ENCODE measurements around the gene OSBPL1A. TPM values are rescaled to one million over a fixed set of nuclear protein-coding genes. Genes with fewer than 3 reads are reported as not detected.

OSBPL1A gene
- total RNA-seq, 4 donors from 2014 or later: 67.6 to 208 (median 87.3) TPM

DNA sequence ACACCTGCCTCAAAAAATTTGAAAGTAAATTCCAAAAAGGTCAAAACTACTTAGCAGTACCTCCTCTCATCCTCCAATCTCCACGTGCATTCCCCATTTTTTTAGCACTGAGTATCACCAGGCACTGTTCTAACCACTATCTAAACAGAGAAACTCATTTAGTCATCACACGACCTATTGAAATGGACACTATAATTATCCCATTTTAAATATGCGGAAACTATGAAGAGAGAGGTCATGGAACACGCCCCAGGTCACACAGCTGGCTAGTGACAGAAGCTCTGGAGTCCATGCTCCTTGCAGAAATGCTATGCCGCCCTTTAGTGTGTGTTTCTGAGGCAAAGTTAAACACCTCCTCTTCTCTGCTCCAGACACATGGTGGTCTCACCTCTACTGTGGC lies 159.2 kb downstream of the OSBPL1A start:
- TF ChIP-seq, protein P1, sequence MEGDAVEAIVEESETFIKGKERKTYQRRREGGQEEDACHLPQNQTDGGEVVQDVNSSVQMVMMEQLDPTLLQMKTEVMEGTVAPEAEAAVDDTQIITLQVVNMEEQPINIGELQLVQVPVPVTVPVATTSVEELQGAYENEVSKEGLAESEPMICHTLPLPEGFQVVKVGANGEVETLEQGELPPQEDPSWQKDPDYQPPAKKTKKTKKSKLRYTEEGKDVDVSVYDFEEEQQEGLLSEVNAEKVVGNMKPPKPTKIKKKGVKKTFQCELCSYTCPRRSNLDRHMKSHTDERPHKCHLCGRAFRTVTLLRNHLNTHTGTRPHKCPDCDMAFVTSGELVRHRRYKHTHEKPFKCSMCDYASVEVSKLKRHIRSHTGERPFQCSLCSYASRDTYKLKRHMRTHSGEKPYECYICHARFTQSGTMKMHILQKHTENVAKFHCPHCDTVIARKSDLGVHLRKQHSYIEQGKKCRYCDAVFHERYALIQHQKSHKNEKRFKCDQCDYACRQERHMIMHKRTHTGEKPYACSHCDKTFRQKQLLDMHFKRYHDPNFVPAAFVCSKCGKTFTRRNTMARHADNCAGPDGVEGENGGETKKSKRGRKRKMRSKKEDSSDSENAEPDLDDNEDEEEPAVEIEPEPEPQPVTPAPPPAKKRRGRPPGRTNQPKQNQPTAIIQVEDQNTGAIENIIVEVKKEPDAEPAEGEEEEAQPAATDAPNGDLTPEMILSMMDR (IDR thresholded peaks at IDR 0.05; ENCODE audit: low read depth): no peak

DNA sequence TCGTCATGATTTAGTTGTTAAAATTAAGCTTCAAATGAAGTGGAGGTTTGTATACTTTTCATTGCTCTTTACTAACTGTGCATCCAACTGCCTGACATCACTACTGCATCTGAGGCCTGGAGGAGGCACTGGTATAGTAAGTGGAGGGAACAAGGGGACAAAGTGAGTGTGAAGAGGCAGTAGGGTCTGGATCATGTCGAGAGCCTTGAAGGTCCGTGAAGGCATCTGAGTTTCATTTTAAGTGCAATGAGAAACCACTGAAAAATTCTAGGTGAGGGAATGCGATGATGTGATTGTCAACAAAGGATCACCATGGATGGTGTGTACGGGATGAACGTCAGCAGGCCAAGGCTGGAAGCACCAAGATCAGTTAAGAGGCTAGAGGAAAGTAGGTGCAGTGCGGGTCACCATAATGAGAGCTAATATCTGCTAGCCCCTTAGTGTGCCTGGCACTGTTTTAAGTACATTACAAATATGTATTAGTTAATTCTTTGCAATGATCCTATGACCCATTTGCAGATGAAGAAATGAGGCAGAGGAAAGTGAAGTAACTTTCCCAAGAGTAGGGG lies 162.7 kb downstream of the OSBPL1A start:
- TF ChIP-seq, protein P1 (IDR thresholded peaks at IDR 0.05; ENCODE audit: low read depth): no peak

DNA sequence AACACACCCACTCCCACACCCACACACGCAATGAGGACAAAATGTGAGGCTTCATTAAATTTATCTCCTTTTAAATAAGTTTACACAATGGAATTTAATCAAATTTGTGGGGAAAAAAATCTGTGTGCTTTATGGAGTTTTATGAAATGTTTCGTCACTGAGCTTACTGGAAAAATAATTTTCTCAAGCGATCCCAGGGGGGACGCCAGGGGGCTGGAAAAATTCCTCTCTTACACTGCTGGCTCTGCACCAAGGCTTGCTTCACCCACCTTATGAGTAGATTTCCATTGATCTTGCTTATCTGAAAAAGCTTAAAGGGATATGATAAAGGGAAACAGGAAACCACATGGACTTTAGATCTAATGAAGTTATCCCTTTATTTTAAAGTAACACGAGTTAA lies 163.3 kb downstream of the OSBPL1A start:
- TF ChIP-seq, protein P1 (IDR thresholded peaks at IDR 0.05; ENCODE audit: low read depth): no peak

DNA sequence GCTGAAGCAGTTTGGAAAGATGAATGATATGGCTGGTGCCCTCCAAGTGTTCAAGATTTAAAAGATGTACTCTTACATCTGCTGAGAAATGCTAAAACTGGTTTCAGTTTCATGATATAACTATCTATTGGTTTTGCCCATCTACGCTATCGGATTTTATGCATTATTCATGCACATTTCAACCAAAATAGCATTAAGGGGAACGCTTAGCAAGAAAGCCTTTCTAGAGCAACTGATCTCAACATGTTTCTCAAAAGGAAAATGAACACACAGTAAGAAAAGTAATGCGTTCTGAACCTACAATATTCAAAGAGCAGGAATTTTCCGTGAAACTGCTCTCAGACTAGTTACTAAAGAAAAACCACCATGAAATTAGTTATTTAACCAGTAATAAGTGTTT lies 164.8 kb downstream of the OSBPL1A start:
- TF ChIP-seq, protein P1 (IDR thresholded peaks at IDR 0.05; ENCODE audit: low read depth): no peak

DNA sequence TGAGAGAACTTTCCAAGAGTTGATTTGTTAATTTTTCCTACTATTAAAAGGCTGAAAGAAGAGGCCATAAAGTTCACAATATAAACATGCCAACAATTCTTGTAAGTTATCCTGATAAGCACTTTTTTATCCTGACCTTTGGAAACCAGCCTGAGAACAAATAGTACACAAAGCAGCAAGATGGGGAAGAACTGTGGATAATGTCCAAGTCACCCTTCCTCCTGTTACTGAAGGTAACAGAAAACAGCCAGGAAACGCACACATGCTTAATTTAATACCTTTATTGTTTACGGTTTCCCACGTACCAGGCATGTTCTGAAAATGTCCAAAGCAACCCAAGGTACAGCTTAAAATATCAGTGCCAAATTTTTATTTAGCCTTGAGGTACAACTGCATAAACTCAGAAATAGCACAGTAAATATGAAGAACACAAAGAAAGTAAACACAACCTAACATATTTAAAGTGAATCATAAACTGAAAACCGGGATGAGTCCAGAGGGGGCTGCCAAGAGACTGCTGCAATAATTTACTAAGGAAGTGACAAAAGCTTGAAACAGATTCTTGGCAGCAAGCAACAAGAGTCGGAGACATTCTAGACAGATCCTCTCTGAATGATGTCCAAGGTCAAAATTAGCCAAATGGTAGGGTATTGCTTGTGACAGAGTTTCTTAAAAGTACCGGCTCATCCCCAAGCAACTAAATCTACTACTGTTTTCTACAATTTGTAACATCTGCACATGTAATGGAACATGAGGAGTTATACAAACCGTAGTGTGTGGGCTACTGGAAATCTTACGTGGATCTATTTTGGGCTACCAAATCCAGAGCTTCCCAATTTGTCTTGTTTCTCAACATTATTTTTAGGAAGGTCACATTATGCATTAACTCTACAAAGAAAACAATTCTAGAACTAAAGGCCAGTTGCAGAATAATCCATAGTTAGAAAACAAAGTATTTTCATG lies 165.6 kb downstream of the OSBPL1A start:
- TF ChIP-seq, protein P1 (IDR thresholded peaks at IDR 0.05; ENCODE audit: low read depth): no peak

DNA sequence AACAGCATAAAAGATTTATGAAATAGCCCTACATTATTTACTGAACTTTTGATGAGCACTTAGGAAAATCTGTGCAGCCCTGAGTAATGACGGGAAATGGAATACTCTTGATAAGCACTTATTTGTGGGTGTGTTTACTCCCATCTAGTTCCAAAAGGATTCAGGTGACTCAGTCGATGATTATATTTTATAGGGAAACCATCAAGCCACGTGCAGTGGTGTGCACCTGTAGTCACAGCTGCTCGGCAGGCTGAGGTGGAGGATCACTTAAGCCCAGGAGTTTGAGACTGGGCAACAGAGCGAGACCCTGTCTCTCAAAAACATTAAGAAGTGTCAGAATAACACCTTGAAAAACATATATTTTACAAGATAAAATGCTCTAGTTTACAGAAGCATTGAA lies 166.9 kb downstream of the OSBPL1A start:
- TF ChIP-seq, protein P1 (IDR thresholded peaks at IDR 0.05; ENCODE audit: low read depth): no peak

DNA sequence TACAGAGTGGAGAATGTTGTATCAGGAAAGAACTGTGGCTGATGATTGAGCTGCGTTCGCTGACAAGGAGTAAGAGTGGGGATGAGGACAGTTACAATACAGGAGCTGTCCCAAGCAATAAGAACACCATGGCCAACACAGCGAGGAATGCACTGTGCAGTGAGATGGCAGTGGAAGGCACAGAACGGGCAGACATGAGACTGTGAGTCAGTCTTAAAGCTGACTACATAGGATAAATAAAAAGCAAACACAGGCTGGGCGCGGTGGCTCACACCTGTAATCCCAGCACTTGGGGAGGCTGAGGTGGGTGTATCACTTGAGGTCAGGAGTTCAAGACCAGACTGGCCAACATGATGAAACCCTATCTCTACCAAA lies 169.0 kb downstream of the OSBPL1A start:
- TF ChIP-seq, protein P1 (IDR thresholded peaks at IDR 0.05; ENCODE audit: low read depth): no peak

Data from subcutaneous adipose tissue (tissue), 4 donors.